Glutamatergic neuron (in vitro differentiated cells): ENCODE results near the gene COQ9. TPM values are rescaled to one million over a fixed set of nuclear protein-coding genes. Genes with fewer than 3 reads are reported as not detected.

ENCODE experiments used
- DNase-seq: peaks from one replicate; pipeline ENCODE4 v3.0.0; 2022
- H3K27ac Mint-ChIP-seq: one replicate; pipeline ENCODE4 v1.8.0; 2020; ENCODE audit warnings: mild to moderate bottlenecking, mixed read lengths, inconsistent platforms; ENCODE audit not compliant: unreplicated experiment
- H3K27me3 Mint-ChIP-seq: one replicate; pipeline ENCODE4 v1.8.0; 2020; ENCODE audit warnings: mild to moderate bottlenecking, moderate library complexity, mixed read lengths, inconsistent platforms; ENCODE audit not compliant: unreplicated experiment
- H3K36me3 Mint-ChIP-seq: one replicate; pipeline ENCODE4 v1.8.0; 2020; ENCODE audit warnings: mild to moderate bottlenecking, mixed read lengths, inconsistent platforms; ENCODE audit not compliant: unreplicated experiment
- H3K4me1 Mint-ChIP-seq: one replicate; pipeline ENCODE4 v1.8.0; 2020; ENCODE audit warnings: mild to moderate bottlenecking, low read depth, mixed read lengths, inconsistent platforms; ENCODE audit not compliant: unreplicated experiment
- H3K4me3 Mint-ChIP-seq: one replicate; pipeline ENCODE4 v1.8.0; 2020; ENCODE audit warnings: mild to moderate bottlenecking, mixed read lengths, inconsistent platforms; ENCODE audit not compliant: unreplicated experiment
- H3K9me3 Mint-ChIP-seq: one replicate; pipeline ENCODE4 v1.8.0; 2020; ENCODE audit warnings: mild to moderate bottlenecking, moderate library complexity, mixed read lengths, inconsistent platforms; ENCODE audit not compliant: unreplicated experiment
- CTCF ChIP-seq: fragments of 200-600 bp; sonication (generic); IDR thresholded peaks from one replicate; pipeline ENCODE4 v1.5.0; 2021; ENCODE audit not compliant: partially characterized antibody, unreplicated experiment
- total RNA-seq: library from RNA; stranded (reverse); fragmentation: NEBNext Ultra II Directional; extraction: Animal tissue kit (Norgen Biotek cat#: 25700); gene quantifications from one replicate; pipeline ENCODE4 v1.2.1, GENCODE V29; 2021; ENCODE audit not compliant: unreplicated experiment

Gene COQ9
- total RNA-seq, 1 donor from 2014 or later: 45.1 TPM

DNA sequence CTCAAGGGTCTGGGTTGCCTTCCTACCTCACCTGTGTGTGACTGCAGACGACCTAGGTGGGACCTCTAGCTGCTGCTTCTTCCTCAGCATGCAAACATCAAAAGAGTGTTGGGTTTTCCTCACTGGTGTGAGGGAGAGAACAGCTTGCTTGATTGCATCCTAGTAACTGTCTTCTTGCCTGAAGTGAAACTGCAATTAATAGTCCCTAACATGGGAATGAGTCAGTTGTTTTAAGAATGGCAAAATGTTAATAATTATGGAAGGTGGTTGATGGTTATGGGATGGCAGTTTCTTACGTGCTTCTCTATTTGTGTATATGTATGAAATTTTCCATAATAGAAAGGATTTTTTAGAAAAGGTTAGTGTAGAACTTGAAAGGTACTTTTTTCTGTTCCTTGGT lies 21.1 kb downstream of the COQ9 start:
- no peak overlapping the region for H3K27ac Mint-ChIP-seq
- no peaks in the 10 kb centered on the region for H3K36me3 Mint-ChIP-seq
- no peak for DNase-seq
- H3K9me3 Mint-ChIP-seq: peaks cover 2% of the 10 kb centered on the region
- peaks cover 6% of the 10 kb centered on the region for H3K4me1 Mint-ChIP-seq
- no peak overlapping the region for H3K4me3 Mint-ChIP-seq
- H3K27me3 Mint-ChIP-seq: peaks cover 3% of the 10 kb centered on the region
- TF ChIP-seq CTCF: no peak

DNA sequence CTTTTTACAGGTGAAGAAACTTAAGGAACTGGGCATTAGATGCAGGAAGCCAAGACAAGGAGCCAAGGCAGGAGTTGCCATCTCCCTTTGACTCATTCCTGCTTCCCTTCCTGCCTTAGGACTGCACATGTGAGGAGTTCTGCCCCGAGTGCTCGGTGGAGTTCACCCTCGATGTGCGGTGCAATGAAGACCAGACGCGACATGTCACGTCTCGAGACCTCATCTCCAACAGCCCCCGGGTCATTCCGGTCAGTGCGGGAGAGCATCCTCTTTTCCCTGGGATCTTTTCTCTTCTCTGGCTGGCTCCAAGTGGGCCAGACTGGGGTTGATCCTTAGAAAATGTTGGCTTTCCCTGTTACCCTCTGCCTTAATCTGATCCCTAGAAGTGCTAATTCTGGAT lies 21.8 kb downstream of the COQ9 start:
- TF ChIP-seq CTCF: no peak

DNA sequence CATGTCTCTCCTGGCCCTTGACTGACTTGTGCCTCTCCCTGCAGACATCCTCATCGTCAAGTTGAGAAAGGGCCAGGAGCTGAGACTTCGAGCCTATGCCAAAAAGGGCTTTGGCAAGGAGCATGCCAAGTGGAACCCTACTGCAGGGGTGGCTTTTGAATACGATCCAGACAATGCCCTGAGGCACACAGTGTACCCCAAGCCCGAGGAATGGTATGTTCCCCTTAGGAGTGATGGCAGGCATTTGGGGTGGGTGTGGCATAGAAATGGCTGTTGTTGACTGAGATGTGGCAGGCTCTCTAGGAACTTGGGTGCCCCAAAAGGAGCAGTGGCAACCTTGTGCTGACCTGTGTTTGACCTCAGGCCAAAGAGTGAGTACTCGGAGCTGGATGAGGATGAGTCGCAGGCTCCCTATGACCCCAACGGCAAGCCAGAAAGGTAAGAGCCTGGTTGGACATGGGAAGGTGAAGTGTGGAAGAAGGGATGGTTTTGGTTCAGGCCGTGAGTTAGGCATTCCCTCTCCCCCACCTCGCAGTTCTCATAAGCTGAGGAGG lies 22.7 kb downstream of the COQ9 start:
- H3K36me3 Mint-ChIP-seq: no peaks in the 10 kb centered on the region
- H3K4me1 Mint-ChIP-seq: peaks cover 4% of the 10 kb centered on the region
- DNase-seq: no peak
- H3K27ac Mint-ChIP-seq: no peak overlapping the region
- peaks cover 3% of the 10 kb centered on the region for H3K27me3 Mint-ChIP-seq
- no peak overlapping the region for H3K4me3 Mint-ChIP-seq
- H3K9me3 Mint-ChIP-seq: peaks cover 2% of the 10 kb centered on the region
- TF ChIP-seq CTCF: no peak

More for the DNA sequence above, 21.8 kb downstream of the COQ9 start:
- peaks cover 4% of the 10 kb centered on the region for H3K4me1 Mint-ChIP-seq
- no peak overlapping the region for H3K4me3 Mint-ChIP-seq
- H3K9me3 Mint-ChIP-seq: peaks cover 2% of the 10 kb centered on the region
- peaks cover 3% of the 10 kb centered on the region for H3K27me3 Mint-ChIP-seq
- no peak overlapping the region for H3K27ac Mint-ChIP-seq
- no peaks in the 10 kb centered on the region for H3K36me3 Mint-ChIP-seq
- no peak for DNase-seq

GRCh38 chr16:57470711-57471110 lies 23.4 kb downstream of the COQ9 start:
- Mint-ChIP-seq H3K27me3 (peaks cover 3% of the 10 kb centered on the region), H3K4me1 (peaks cover 4% of the 10 kb centered on the region), H3K4me3 (no peak overlapping the region), H3K9me3 (peaks cover 2% of the 10 kb centered on the region), H3K36me3 (no peaks in the 10 kb centered on the region), H3K27ac (no peak overlapping the region)
- no peak for DNase-seq
- no peak for TF ChIP-seq CTCF

- H3K27ac Mint-ChIP-seq: no peak overlapping the region
- no peak overlapping the region for H3K4me3 Mint-ChIP-seq
- peaks cover 2% of the 10 kb centered on the region for H3K9me3 Mint-ChIP-seq
- H3K36me3 Mint-ChIP-seq: no peaks in the 10 kb centered on the region
- no peak for TF ChIP-seq CTCF
- H3K4me1 Mint-ChIP-seq: peaks cover 4% of the 10 kb centered on the region
- no peak for DNase-seq
- peaks cover 3% of the 10 kb centered on the region for H3K27me3 Mint-ChIP-seq
Measured at GRCh38 chr16:57471209-57471608, 23.9 kb downstream of the COQ9 start.
